GM19035 (cell line): ENCODE results near the gene SHTN1.

Experiments used
- ATAC-seq: cut with Tn5 transposase; IDR thresholded peaks from one replicate; pipeline ENCODE4 v1.9.1; 2021; ENCODE audit not compliant: unreplicated experiment

The SHTN1 gene, protein sequence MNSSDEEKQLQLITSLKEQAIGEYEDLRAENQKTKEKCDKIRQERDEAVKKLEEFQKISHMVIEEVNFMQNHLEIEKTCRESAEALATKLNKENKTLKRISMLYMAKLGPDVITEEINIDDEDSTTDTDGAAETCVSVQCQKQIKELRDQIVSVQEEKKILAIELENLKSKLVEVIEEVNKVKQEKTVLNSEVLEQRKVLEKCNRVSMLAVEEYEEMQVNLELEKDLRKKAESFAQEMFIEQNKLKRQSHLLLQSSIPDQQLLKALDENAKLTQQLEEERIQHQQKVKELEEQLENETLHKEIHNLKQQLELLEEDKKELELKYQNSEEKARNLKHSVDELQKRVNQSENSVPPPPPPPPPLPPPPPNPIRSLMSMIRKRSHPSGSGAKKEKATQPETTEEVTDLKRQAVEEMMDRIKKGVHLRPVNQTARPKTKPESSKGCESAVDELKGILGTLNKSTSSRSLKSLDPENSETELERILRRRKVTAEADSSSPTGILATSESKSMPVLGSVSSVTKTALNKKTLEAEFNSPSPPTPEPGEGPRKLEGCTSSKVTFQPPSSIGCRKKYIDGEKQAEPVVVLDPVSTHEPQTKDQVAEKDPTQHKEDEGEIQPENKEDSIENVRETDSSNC

GRCh38 chr10:117005026-117005526 is at the start of gene SHTN1:
TSS of gene SHTN1 (minus strand) at chr10:117005187. CDS start at chr10:117005079, 108 bp downstream.
- ATAC-seq, result peak; percentile 43

DNA sequence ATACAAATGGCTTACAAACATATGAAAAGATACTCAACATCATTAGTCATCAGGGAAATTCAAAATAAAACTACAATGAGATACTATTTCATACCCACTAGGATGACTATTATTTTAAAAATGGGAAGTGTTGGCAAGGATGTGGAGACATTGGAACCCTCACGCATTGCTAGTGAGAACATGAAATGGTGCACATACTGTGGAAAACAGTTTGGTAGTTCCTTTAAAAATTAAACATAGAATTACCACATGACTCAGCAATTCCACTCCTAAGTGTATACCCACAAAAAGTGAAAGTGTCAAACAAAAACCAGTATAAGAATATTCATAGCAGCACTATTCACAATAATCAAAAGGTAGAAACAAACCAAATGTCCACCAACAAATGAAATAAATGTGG is 48.5 kb upstream of the SHTN1 start:
- no peak for ATAC-seq

- ATAC-seq, result no peak
Measured at GRCh38 chr10:117047947-117048346, 43.0 kb upstream of the SHTN1 start.

- no peak for ATAC-seq
Measured at GRCh38 chr10:117016266-117016665, 11.3 kb upstream of the SHTN1 start.

DNA sequence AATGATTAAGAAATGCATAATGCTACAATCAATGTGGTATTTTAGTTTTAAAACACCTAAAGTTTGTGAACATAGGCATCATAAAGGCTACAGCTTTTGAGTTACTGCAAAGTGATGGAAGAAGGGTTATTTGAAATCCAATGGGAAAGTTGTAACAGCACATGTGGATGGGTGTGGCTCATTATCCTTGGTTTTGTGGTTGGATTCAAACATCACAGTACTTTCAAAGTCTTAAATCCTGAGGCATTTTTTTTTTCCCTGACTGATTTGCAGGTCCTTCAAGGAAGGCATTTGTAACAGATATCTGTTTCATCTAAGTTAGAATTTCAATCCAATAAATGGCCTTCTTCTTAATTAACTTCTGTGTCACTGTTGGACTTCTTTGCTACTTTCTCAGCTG is 9.8 kb upstream of the SHTN1 start:
- no peak for ATAC-seq

DNA sequence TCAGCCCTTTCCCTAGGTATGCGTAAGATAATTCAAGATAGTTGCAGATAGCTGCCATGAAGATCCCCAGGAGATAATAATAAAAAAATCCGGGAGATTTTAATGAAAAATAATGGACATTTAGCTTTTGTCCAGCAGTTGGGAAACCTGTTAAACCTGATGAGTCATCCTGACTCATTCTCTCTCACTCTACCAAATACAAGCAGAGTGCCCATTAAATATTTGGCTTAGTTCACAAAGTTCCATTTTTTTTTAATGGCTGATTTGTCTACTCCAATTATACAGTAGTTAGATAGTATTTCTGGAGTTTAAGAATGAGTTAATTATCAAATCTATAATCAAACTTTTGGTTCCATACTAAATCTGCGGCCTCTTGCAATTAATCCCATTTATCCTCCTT is 2.1 kb upstream of the SHTN1 start:
- no peak for ATAC-seq

GRCh38 chr10:117005527-117006055 is 604 bp upstream of the SHTN1 start:
- no peak for ATAC-seq

GRCh38 chr10:117004227-117005025 is 561 bp downstream of the SHTN1 start:
- ATAC-seq, result peak; percentile 60

GRCh38 chr10:117003336-117003735 is 1.7 kb downstream of the SHTN1 start:
- no peak for ATAC-seq

DNA sequence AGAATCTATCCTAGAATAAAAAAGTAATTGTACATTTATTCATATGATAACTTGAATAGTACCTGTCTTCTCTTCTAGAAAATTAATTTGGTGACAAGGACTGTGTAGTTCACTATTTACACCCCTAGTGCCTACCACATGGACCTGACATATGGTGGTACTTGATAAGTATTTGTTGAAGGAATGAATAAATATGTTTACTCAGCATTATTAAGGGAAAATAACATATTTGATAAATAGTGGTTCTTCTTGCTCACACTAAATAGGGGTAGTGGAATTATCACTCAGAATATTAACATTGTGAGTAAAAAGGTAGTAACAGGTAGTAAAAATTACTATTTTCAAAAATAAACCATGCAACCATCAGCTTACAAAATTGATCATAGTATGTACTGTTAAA is 2.8 kb downstream of the SHTN1 start:
- no peak for ATAC-seq

GRCh38 chr10:117001144-117001543 is 3.8 kb downstream of the SHTN1 start:
- no peak for ATAC-seq

DNA sequence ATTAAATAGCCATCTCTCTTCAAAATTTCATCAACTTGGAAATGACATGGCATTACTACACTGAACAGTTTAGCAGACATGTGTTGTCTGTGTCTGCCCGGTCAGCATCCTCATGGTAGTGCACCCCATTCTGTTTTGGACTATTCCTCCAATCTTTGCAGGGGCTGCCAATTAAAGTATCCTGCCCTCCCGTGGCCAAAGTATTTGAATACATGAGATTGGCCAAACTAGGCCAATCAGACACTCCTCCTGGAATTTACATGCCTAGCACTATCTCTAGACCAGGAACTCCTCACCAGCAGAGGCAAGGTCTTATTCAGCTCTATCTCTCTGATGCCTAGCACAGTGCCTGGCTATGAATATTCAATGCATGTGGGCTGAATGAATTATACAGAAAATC is 4.4 kb downstream of the SHTN1 start:
- no peak for ATAC-seq

GRCh38 chr10:116998172-116998571 is 6.8 kb downstream of the SHTN1 start:
- no peak for ATAC-seq

- no peak for ATAC-seq
Measured at GRCh38 chr10:116997015-116997414, 8.0 kb downstream of the SHTN1 start.

DNA sequence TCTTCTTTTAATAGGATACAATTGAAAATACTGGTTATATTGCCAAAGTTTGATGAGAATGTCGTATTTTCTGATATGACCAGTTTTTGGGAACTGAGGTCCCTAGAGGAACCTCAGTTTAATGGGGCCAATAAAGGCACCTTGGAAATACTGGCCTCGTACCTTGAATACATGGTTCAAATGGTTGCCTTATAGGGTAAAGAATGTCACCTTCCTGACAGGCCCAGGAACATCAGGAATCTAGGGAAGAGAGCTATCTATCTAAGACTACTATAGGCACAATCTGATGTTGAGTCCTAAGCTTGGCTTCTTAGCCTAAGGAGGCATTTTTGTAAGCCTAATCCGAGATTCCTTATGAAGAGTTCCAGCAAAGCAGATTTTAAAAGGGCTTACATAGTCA is 9.3 kb downstream of the SHTN1 start:
- ATAC-seq, result no peak

DNA sequence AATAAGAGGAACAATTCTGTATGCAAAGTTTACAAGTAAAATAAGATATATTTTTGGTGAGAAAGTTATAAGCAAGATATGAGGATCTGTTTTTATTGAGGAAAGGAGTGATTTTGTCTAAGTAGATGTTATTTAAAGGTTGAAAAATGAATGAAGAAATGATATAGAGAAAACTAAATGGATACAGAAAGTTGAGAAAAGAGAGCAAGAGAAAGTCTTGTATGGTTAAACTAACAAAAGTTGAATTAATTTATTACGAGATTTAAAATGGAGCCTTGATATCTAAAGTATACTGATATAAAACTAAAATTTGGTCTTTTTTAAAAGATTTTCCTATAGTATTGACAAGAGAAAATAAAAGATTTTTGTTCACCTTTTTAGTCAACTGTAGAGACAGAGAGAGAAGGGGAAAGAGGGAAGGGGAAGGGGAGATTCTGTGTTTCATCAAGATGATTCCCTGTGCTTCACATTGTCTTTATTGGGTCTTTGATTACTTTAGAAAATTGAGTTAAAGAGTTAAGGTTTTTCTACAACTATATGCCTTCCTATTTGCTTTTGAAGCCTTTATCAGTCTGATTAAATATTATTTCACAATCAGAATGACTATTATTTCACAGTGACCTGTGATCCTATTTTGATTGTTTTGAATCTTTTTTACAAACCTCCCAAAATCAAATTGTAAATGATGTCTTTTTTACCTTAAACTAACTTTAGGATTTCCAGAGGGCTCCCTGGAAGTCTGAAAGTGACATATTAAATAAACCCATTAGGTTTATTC is 10.7 kb downstream of the SHTN1 start:
- ATAC-seq, result no peak

GRCh38 chr10:116993610-116994009 is 11.4 kb downstream of the SHTN1 start:
- no peak for ATAC-seq

DNA sequence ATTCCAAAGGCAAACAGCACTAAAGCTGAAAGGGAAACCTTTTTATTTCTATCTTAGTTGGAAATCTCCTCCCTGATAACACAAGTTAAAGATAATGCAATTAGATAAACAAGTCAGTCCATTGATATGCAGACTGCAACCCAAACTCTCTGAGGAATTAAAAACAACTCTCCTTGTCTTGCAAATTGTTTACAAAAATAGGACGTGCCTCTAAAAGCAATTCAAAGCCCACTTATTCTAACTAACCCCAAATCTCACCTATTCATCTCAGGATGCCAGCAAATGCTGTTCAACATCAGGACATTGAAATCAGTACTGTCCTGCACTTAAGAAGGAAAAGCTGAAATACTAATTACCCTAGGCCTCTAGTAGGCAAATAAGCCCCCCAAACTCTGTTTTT is 12.8 kb downstream of the SHTN1 start:
- ATAC-seq, result no peak

DNA sequence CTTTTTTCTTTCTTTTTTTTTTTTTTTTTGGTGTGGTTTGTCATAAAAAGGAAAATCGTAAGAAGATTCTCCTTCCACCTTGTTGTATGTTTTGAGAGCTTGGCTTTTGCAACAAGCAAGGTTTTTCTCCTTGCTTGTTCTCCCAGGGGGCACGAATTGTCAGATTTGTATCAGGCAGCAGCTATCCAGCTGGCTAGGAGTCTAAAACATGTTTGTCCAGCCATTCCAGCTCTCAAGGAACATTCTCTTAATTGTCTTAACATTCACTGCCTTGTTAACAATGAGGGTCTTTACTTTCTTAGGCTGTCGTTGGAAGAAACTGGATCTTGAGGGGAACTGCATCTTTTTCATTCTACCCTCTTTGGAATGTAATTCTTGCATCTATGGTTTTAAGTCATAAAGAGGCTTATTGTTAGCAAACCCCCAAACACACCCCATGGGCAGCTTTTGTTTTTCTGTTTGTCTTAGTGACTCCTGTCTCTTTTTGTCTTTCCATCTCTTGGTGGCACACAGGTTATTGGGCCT is 14.6 kb downstream of the SHTN1 start:
- no peak for ATAC-seq

DNA sequence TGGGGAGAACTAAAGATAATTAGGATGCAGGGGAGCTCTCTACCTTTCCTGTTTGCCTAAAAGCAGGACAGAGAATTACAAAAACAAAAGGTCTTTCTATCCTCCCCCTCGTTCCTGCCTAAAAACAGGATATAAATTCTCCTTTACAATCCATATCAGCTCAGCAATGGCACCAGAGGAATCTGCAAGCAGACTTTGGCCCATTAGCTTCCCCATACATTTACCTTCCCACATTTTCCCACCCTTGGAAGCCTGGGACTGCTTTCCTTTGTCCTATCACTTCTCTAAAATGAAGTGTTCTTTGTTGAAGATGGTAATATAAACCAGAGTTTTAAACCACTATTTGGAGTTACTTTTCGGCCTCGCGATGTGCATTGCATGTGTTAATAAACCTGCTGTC is 15.5 kb downstream of the SHTN1 start:
- no peak for ATAC-seq
